GM12878 (cell line): Measurements from ENCODE around the gene ATG12.

Experiments used
- CTCF ChIP-seq, 3 experiments: IDR thresholded peaks in 2 of 3; conservative IDR thresholded peaks in 1 of 3; 2 replicates each; pipeline ENCODE4 v1.5.1; 2011; ENCODE audit warnings: low read depth in 3 of 3, low read length in 3 of 3, mild to moderate bottlenecking in 3 of 3, control low read depth in 2 of 3, moderate library complexity in 2 of 3, inconsistent platforms in 1 of 3, mixed read lengths in 1 of 3; ENCODE audit not compliant: control insufficient read depth in 2 of 3, insufficient read depth in 1 of 3; ENCODE audit errors: extremely low read depth in 1 of 3
- IKZF1 ChIP-seq: fragments of 450-650 bp; conservative IDR thresholded peaks from 2 replicates; pipeline ENCODE4 v1.6.1; 2017; ENCODE audit warnings: antibody characterized with exemption, mild to moderate bottlenecking

GRCh38 chr5:115869256-115869795 lies 28.0 kb upstream of the ATG12 start:
- no peak for TF ChIP-seq IKZF1
- no peak for TF ChIP-seq CTCF (IDR thresholded peaks at IDR 0.05 in 2 of 3, conservative IDR thresholded peaks at IDR 0.05 in 1 of 3; ENCODE audit: control insufficient read depth in 2 of 3, extremely low read depth in 1 of 3, insufficient read depth in 1 of 3, low read depth in 3 of 3, low read length in 3 of 3)
